ENCODE data around the gene COL20A1.

The COL20A1 gene

DNA sequence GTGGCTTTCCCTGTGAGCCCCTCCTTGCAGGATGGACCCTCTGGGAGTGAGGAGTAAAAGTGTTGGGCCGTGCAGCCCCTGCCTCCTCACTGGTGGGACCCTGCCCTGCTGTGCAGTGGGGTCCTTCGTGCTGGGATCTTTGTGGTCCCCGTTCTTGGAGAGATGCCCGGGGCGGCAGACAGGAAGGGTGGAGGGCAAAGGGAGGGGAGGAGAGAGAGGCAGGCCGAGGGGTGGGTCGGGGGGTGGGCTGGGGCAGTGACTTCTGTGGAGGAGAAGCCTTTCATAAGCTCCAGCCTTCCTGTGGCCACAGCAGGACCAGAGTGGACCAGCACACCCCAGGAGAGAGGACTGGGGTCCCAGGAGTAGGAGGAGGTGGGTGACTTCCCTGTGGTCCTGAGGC is at the start of gene COL20A1:
Gene COL20A1, plus strand, starts transcription at position 283 of the 400 bp plus-strand sequence. CDS start 1,922 bp downstream, outside the sequence.
- no peak within 1 kb of the TSS for H3K27ac ChIP-seq
- no peak for TF ChIP-seq ZFX (IDR thresholded peaks at IDR 0.05)
- TF ChIP-seq, protein P1, sequence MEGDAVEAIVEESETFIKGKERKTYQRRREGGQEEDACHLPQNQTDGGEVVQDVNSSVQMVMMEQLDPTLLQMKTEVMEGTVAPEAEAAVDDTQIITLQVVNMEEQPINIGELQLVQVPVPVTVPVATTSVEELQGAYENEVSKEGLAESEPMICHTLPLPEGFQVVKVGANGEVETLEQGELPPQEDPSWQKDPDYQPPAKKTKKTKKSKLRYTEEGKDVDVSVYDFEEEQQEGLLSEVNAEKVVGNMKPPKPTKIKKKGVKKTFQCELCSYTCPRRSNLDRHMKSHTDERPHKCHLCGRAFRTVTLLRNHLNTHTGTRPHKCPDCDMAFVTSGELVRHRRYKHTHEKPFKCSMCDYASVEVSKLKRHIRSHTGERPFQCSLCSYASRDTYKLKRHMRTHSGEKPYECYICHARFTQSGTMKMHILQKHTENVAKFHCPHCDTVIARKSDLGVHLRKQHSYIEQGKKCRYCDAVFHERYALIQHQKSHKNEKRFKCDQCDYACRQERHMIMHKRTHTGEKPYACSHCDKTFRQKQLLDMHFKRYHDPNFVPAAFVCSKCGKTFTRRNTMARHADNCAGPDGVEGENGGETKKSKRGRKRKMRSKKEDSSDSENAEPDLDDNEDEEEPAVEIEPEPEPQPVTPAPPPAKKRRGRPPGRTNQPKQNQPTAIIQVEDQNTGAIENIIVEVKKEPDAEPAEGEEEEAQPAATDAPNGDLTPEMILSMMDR (conservative IDR thresholded peaks at IDR 0.05) = no peak

DNA sequence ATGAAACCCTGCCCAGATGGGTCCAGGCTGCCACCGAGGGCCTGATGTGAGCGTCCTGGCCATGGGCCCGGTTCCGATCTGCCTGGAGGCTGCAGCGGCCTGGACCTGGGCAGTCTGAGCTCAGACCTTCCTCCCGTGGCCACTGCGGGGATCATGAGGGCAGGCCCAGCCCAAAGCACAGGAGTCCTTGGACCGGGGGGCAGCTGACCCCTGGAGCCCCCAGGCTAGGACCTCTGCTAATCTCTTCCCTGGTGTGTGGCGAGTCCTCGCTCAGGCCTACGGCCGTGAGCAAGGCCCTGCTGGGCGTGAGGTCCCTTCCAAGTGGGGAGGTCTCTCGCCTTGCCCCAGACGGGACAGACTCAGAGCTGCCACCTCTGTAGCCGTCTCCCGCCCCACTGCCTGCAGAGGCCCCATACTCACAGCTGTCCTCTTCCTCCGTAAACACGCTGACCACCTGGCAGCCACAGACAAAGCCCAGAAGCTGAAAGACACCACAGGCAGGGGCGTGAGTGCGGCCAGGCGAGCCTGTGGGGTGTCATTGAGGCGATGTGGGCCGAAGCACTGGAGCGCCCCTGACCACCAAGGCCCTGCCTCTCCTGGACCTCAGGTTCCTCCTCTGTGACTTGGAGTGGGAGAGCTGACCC is 49.3 kb upstream of the COL20A1 start:
- TF ChIP-seq, protein P1 (conservative IDR thresholded peaks at IDR 0.05) = no peak
- TF ChIP-seq ZFX (IDR thresholded peaks at IDR 0.05) = no peak
- no peak overlapping the region for H3K27ac ChIP-seq

DNA sequence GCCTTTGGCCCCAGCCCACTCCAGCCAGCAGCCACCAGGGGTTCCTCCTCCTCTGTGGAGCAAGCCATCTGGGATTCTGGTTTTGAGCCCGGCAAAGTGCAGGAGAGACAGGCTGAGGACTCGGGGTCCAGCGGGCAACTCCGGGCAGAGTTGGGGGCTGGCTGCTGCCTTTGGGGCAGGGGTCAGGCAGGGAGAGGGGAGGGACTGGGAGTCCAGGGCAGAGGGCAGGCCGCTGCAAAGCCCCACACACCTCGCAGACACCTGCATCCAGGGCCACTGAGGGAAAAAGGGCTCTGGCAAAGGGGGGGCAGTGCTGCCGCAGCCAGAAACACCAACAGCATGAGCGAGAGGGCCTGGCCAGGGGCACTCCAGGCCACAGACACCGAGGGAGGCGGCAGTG is 48.5 kb upstream of the COL20A1 start:
- TF ChIP-seq ZFX (IDR thresholded peaks at IDR 0.05) = no peak
- TF ChIP-seq, protein P1 (conservative IDR thresholded peaks at IDR 0.05) = no peak
- H3K27ac ChIP-seq = no peak overlapping the region

DNA sequence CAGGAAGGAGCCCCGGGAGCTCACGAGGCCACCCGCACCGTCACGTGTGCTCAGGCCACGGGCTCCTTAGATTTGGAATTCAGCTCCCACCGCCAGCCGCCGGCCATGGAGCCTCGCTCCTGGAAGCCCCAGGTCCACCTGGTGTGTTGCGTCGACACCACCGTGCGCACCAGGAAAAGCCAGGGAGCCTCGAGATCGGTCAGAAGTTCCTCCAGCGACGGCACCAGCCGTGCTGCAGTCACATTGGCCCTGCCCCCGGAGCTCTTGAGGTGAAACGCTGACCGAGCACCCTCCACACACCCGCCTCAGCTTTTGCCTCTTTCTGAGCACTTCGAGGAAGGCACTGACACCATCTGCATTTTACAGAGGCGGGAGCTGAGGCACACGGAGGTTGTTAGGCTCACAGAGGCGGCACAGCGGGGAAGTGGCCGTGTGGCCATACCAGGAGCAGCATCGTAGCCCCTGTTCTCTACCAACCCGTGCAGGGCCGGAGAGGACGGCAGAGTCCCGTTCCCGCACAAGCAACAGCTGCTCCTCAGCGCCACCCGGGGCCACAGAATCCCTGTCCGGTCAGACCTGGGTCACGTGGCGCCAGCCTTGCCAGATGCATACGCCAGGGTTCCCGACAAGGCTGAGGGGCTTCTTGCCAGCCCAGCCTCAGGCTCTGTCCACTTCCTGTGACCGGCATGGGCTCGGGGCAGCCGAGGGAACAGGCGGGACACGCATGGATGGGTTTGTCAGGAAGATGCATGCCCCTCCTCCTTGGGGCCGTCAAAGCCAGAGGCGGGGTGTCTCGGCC is 46.3 kb upstream of the COL20A1 start:
- H3K27ac ChIP-seq = no peak overlapping the region
- no peak for TF ChIP-seq ZFX (IDR thresholded peaks at IDR 0.05)
- TF ChIP-seq, protein P1 (conservative IDR thresholded peaks at IDR 0.05) = no peak

DNA sequence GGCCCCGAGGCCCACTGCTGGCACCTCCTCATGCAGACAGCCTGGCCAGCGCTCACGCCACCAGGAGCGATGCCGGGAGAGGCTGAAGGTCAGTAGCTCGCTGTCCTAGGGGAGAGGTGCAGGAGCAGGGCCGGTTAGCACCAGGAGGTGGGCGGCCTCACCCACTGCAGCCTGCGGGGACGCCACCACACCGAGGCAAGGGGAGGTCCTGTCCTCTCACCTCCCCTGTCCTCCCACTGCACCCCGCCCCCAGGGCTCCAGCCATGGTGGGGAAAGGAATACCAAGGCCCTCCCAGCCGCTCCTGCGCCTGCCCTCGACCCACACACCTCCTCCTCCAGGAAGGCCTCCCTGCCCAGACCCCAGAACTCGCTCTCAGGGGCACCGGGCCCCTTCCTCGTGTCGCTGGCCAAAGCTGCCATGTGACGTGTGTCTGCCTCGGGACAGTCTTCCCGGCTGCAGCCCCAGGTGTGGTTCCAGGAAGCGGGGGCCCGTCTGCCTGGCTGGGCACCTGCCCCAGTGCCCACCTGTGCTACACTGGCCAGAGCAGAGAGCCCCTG is 45.2 kb upstream of the COL20A1 start:
- no peak overlapping the region for H3K27ac ChIP-seq
- TF ChIP-seq ZFX (IDR thresholded peaks at IDR 0.05) = no peak
- TF ChIP-seq, protein P1 (conservative IDR thresholded peaks at IDR 0.05) = no peak

DNA sequence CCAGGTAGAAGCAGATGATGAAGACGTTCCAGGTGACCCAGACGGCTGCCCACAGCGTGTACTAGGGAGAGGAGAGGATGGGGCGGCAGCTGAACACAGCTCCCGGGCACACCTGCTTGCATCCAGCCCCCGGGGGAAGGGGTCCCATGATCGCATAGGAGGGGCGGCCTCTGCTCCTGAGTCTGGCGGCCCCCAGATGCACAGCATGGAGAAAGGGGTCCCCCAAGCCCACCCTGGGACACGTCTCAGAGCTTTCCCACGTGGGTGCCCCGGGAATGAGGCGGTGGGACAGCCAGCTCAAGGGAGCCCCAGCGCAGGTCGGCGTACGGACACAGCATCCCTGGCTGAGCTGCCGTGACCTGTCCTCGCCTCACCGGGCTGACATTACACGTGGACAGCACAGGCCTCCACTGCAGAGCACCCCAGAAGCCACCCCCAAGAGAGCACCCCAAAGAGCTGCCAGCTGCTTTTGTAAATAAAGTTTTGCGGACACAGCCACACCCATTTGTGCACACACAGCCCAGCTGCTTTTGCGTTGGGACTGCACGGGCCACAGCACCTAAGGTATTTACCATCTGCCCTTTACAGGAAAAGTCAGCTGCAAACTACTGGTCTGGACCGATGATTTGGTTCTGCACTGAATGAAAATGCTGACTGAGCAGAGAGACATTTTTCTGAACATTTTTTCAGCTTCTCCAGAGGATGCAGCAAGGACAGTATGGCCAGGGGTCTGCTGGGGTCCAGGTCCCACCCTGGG is 44.0 kb upstream of the COL20A1 start:
- TF ChIP-seq, protein P1 (conservative IDR thresholded peaks at IDR 0.05) = no peak
- TF ChIP-seq ZFX (IDR thresholded peaks at IDR 0.05) = no peak
- no peak overlapping the region for H3K27ac ChIP-seq
